Measurements from ENCODE around the gene RBBP9.

Gene RBBP9

DNA sequence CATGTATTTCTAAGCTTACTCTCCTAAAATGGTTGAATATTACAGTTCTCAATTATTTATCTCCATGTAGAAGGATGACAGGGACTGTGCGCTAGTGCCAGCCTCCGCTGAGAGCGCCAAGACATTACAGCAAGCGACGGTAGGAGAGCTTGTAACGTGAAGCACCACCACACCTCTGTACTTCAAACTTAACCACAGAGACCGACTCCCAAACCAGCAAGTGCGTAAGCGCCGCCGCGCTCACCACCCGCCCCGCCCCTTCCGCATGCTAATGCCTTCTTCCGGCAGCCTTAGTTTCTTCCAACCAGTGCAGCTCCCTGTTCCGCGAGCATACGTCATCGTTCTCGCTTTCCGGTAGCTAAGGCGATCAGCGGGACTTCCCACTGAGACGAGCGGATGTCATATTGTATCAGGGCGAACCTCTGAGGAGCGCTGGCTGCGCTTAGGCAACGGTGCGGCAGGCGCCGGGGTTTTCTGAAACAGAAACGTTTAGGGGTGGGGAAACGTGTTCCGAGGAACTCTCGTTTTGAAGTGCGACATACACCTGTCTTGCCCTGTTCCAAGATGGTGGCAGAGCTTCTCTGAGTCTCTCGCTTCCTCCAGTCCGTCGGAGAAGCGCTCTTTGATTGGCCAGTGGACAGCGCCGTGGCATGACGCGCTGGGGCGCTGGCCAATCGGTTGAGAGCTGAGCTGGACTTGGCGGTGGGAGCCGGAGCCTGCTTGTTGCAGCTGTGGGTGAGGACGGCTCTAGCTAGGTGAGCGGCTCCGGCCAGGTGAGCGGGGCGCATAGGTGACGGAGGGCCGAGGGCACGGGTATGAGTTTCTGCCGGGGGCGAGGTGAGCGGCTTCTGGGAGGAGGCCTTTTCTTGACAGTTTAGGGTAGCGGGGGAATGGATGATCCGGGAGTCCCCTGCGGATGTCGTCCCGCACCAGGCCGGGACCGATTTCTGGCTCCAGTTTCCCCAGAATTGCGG, 10.5 kb upstream of the RBBP9 start, which contains the start of gene SEC23B (continued):
- TF ChIP-seq, protein P1, sequence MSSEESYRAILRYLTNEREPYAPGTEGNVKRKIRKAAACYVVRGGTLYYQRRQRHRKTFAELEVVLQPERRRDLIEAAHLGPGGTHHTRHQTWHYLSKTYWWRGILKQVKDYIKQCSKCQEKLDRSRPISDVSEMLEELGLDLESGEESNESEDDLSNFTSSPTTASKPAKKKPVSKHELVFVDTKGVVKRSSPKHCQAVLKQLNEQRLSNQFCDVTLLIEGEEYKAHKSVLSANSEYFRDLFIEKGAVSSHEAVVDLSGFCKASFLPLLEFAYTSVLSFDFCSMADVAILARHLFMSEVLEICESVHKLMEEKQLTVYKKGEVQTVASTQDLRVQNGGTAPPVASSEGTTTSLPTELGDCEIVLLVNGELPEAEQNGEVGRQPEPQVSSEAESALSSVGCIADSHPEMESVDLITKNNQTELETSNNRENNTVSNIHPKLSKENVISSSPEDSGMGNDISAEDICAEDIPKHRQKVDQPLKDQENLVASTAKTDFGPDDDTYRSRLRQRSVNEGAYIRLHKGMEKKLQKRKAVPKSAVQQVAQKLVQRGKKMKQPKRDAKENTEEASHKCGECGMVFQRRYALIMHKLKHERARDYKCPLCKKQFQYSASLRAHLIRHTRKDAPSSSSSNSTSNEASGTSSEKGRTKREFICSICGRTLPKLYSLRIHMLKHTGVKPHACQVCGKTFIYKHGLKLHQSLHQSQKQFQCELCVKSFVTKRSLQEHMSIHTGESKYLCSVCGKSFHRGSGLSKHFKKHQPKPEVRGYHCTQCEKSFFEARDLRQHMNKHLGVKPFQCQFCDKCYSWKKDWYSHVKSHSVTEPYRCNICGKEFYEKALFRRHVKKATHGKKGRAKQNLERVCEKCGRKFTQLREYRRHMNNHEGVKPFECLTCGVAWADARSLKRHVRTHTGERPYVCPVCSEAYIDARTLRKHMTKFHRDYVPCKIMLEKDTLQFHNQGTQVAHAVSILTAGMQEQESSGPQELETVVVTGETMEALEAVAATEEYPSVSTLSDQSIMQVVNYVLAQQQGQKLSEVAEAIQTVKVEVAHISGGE (tag by site-specific recombination; conservative IDR thresholded peaks at IDR 0.05; ENCODE audit: low read depth) = peak; percentile 94
- TF ChIP-seq ZNF596 (tag by site-specific recombination; IDR thresholded peaks at IDR 0.05) = no peak
- TF ChIP-seq TRIM28 (IDR thresholded peaks at IDR 0.05; ENCODE audit: borderline replicate concordance, low read length) = peak; percentile 68; the same call in 1 of the 2 replicates
- TF ChIP-seq, protein P2, sequence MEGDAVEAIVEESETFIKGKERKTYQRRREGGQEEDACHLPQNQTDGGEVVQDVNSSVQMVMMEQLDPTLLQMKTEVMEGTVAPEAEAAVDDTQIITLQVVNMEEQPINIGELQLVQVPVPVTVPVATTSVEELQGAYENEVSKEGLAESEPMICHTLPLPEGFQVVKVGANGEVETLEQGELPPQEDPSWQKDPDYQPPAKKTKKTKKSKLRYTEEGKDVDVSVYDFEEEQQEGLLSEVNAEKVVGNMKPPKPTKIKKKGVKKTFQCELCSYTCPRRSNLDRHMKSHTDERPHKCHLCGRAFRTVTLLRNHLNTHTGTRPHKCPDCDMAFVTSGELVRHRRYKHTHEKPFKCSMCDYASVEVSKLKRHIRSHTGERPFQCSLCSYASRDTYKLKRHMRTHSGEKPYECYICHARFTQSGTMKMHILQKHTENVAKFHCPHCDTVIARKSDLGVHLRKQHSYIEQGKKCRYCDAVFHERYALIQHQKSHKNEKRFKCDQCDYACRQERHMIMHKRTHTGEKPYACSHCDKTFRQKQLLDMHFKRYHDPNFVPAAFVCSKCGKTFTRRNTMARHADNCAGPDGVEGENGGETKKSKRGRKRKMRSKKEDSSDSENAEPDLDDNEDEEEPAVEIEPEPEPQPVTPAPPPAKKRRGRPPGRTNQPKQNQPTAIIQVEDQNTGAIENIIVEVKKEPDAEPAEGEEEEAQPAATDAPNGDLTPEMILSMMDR (tag by site-specific recombination; IDR thresholded peaks at IDR 0.05) = peak; percentile 14; the same call in 1 of the 2 replicates
- TF ChIP-seq GLIS1 (tag by site-specific recombination; IDR thresholded peaks at IDR 0.05) = peak; percentile 38; the same call in 1 of the 2 replicates
- TF ChIP-seq OSR2 (tag by site-specific recombination; IDR thresholded peaks at IDR 0.05) = peak; percentile 92
- peak; percentile 68; the same call in 1 of the 2 replicates for TF ChIP-seq ELK4 (IDR thresholded peaks at IDR 0.05; ENCODE audit: borderline replicate concordance, low read depth, low read length)
- TF ChIP-seq, protein P3, sequence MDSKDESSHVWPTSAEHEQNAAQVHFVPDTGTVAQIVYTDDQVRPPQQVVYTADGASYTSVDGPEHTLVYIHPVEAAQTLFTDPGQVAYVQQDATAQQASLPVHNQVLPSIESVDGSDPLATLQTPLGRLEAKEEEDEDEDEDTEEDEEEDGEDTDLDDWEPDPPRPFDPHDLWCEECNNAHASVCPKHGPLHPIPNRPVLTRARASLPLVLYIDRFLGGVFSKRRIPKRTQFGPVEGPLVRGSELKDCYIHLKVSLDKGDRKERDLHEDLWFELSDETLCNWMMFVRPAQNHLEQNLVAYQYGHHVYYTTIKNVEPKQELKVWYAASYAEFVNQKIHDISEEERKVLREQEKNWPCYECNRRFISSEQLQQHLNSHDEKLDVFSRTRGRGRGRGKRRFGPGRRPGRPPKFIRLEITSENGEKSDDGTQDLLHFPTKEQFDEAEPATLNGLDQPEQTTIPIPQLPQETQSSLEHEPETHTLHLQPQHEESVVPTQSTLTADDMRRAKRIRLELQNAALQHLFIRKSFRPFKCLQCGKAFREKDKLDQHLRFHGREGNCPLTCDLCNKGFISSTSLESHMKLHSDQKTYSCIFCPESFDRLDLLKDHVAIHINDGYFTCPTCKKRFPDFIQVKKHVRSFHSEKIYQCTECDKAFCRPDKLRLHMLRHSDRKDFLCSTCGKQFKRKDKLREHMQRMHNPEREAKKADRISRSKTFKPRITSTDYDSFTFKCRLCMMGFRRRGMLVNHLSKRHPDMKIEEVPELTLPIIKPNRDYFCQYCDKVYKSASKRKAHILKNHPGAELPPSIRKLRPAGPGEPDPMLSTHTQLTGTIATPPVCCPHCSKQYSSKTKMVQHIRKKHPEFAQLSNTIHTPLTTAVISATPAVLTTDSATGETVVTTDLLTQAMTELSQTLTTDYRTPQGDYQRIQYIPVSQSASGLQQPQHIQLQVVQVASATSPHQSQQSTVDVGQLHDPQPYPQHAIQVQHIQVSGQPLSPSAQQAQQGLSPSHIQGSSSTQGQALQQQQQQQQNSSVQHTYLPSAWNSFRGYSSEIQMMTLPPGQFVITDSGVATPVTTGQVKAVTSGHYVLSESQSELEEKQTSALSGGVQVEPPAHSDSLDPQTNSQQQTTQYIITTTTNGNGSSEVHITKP (tag by site-specific recombination; IDR thresholded peaks at IDR 0.05) = peak; percentile 95
- TF ChIP-seq, protein P4, sequence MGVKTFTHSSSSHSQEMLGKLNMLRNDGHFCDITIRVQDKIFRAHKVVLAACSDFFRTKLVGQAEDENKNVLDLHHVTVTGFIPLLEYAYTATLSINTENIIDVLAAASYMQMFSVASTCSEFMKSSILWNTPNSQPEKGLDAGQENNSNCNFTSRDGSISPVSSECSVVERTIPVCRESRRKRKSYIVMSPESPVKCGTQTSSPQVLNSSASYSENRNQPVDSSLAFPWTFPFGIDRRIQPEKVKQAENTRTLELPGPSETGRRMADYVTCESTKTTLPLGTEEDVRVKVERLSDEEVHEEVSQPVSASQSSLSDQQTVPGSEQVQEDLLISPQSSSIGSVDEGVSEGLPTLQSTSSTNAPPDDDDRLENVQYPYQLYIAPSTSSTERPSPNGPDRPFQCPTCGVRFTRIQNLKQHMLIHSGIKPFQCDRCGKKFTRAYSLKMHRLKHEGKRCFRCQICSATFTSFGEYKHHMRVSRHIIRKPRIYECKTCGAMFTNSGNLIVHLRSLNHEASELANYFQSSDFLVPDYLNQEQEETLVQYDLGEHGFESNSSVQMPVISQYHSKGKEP (tag by site-specific recombination; IDR thresholded peaks at IDR 0.05) = peak; percentile 36; the same call in 1 of the 2 replicates
- peak; percentile 100 for TF ChIP-seq ZNF629 (tag by site-specific recombination; IDR thresholded peaks at IDR 0.05)
- peak; percentile 68 for TF ChIP-seq ZNF692 (tag by site-specific recombination; IDR thresholded peaks at IDR 0.05)
- TF ChIP-seq, protein P5, sequence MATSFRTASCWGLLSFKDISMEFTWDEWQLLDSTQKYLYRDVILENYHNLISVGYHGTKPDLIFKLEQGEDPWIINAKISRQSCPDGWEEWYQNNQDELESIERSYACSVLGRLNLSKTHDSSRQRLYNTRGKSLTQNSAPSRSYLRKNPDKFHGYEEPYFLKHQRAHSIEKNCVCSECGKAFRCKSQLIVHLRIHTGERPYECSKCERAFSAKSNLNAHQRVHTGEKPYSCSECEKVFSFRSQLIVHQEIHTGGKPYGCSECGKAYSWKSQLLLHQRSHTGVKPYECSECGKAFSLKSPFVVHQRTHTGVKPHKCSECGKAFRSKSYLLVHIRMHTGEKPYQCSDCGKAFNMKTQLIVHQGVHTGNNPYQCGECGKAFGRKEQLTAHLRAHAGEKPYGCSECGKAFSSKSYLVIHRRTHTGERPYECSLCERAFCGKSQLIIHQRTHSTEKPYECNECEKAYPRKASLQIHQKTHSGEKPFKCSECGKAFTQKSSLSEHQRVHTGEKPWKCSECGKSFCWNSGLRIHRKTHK (tag by site-specific recombination; IDR thresholded peaks at IDR 0.05) = no peak
- TF ChIP-seq SP2 (tag by site-specific recombination; IDR thresholded peaks at IDR 0.05) = peak; percentile 96
- peak; percentile 97 for TF ChIP-seq YY1 (tag by site-specific recombination; IDR thresholded peaks at IDR 0.05)
- TF ChIP-seq ATF2 (tag by site-specific recombination; IDR thresholded peaks at IDR 0.05; ENCODE audit: low read depth) = peak; percentile 99
- TF ChIP-seq, protein P6, sequence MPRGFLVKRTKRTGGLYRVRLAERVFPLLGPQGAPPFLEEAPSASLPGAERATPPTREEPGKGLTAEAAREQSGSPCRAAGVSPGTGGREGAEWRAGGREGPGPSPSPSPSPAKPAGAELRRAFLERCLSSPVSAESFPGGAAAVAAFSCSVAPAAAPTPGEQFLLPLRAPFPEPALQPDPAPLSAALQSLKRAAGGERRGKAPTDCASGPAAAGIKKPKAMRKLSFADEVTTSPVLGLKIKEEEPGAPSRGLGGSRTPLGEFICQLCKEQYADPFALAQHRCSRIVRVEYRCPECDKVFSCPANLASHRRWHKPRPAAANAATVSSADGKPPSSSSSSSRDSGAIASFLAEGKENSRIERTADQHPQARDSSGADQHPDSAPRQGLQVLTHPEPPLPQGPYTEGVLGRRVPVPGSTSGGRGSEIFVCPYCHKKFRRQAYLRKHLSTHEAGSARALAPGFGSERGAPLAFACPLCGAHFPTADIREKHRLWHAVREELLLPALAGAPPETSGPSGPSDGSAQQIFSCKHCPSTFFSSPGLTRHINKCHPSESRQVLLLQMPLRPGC (tag by site-specific recombination; IDR thresholded peaks at IDR 0.05) = peak; percentile 20; the same call in 1 of the 2 replicates
